Endodermal cell (in vitro differentiated cells): ENCODE measurements around the gene PLSCR2. TPM values are rescaled to one million over a fixed set of nuclear protein-coding genes. Genes with fewer than 3 reads are reported as not detected.

ENCODE experiments used
- DNase-seq: peaks from one replicate; pipeline ENCODE4 v3.0.0-alpha.2; 2017
- H3K27ac ChIP-seq: 2 replicates; pipeline ENCODE4 v1.5.1; 2013; ENCODE audit warnings: mild to moderate bottlenecking, low read depth, low read length, moderate library complexity
- H3K27me3 ChIP-seq: 2 replicates; pipeline ENCODE4 v1.6.1; 2013; ENCODE audit warnings: mild to moderate bottlenecking, low read length, moderate library complexity; ENCODE audit not compliant: insufficient read depth, control insufficient read depth, poor library complexity, severe bottlenecking
- H3K36me3 ChIP-seq: 2 replicates; pipeline ENCODE4 v1.7.0; 2013; ENCODE audit warnings: mild to moderate bottlenecking, low read length, moderate library complexity; ENCODE audit not compliant: control insufficient read depth, insufficient read depth
- H3K4me1 ChIP-seq: one replicate; pipeline ENCODE4 v1.7.0; 2013; ENCODE audit warnings: low read length; ENCODE audit not compliant: control insufficient read depth, insufficient read depth
- H3K4me3 ChIP-seq: 2 replicates; pipeline ENCODE4 v1.5.1; 2013; ENCODE audit warnings: mild to moderate bottlenecking, low read length, moderate library complexity
- H3K9ac ChIP-seq: 2 replicates; pipeline ENCODE4 v1.6.1; 2013; ENCODE audit warnings: mild to moderate bottlenecking, low read length, moderate library complexity; ENCODE audit not compliant: poor library complexity, severe bottlenecking; ENCODE audit errors: extremely low read depth
- H3K9me3 ChIP-seq: 2 replicates; pipeline ENCODE4 v1.6.1; 2013; ENCODE audit warnings: mild to moderate bottlenecking, low read length, moderate library complexity; ENCODE audit not compliant: control insufficient read depth
- H3K27ac Mint-ChIP-seq: 2 replicates; pipeline ENCODE4 v1.8.0; 2020; ENCODE audit warnings: mixed read lengths
- H3K27me3 Mint-ChIP-seq: 2 replicates; pipeline ENCODE4 v1.8.0; 2021; ENCODE audit warnings: mild to moderate bottlenecking, mixed read lengths; ENCODE audit not compliant: insufficient read depth
- H3K36me3 Mint-ChIP-seq: 2 replicates; pipeline ENCODE4 v1.8.0; 2020; ENCODE audit warnings: low read depth, mixed read lengths
- H3K4me1 Mint-ChIP-seq: 2 replicates; pipeline ENCODE4 v1.8.0; 2020; ENCODE audit warnings: mixed read lengths
- H3K4me3 Mint-ChIP-seq: 2 replicates; pipeline ENCODE4 v1.8.0; 2020; ENCODE audit warnings: mild to moderate bottlenecking, moderate library complexity, mixed read lengths
- H3K9me3 Mint-ChIP-seq: 2 replicates; pipeline ENCODE4 v1.8.0; 2020; ENCODE audit warnings: mild to moderate bottlenecking, mixed read lengths
- WGBS, 2 experiments: methylation state at CpG; one replicate each; pipeline versions ENCODE4 v1.1.5 to v1.1.7; 2013; ENCODE audit warnings: missing lambda C conversion rate in 2 of 2, mixed read lengths in 1 of 2; ENCODE audit not compliant: insufficient coverage in 1 of 2, insufficient read length in 1 of 2; 5-methylcytosine and 5-hydroxymethylcytosine counted together
- total RNA-seq, 2 donors: library from RNA; stranded (reverse); fragmentation: NEBNext Ultra II Directional in 1 of 2; extraction: Animal tissue kit (Norgen Biotek cat#: 25700) in 1 of 2; gene quantifications; 2 replicates in 1 of 2; 3 replicates in 1 of 2; pipeline ENCODE4 v1.2.1, GENCODE V29; 2021
- TF ChIP-seq, protein P1 (sequence below): fragments of 200-600 bp; sonication (generic); conservative IDR thresholded peaks from 2 replicates; pipeline ENCODE4 v1.5.0; 2021; ENCODE audit warnings: antibody characterized with exemption, mild to moderate bottlenecking

PLSCR2 gene
- total RNA-seq, 2 donors from 2014 or later, result 3.0 to 17.7 TPM

- no peaks in the 10 kb centered on the region for H3K4me1 Mint-ChIP-seq
Measured at GRCh38 chr3:146396792-146397191, 72.6 kb downstream of the PLSCR2 start.

GRCh38 chr3:146395164-146395563, 74.2 kb downstream of the PLSCR2 start:
- no peak for DNase-seq
- no peak overlapping the region for H3K9ac ChIP-seq
- H3K4me1 ChIP-seq, result no peaks in the 10 kb centered on the region
- Mint-ChIP-seq H3K4me1 (no peaks in the 10 kb centered on the region), H3K36me3 (peaks cover 24% of the 10 kb centered on the region), H3K27ac (no peak overlapping the region), H3K4me3 (no peak overlapping the region), H3K27me3 (no peaks in the 10 kb centered on the region), H3K9me3 (peaks cover 3% of the 10 kb centered on the region)
- no peaks in the 10 kb centered on the region for H3K27me3 ChIP-seq
- peaks cover 10% of the 10 kb centered on the region for H3K9me3 ChIP-seq
- no CpG with 5 or more reads among the region's 2 CpGs for WGBS, 2 experiments
- H3K4me3 ChIP-seq, result no peak overlapping the region
- TF ChIP-seq, protein P1, sequence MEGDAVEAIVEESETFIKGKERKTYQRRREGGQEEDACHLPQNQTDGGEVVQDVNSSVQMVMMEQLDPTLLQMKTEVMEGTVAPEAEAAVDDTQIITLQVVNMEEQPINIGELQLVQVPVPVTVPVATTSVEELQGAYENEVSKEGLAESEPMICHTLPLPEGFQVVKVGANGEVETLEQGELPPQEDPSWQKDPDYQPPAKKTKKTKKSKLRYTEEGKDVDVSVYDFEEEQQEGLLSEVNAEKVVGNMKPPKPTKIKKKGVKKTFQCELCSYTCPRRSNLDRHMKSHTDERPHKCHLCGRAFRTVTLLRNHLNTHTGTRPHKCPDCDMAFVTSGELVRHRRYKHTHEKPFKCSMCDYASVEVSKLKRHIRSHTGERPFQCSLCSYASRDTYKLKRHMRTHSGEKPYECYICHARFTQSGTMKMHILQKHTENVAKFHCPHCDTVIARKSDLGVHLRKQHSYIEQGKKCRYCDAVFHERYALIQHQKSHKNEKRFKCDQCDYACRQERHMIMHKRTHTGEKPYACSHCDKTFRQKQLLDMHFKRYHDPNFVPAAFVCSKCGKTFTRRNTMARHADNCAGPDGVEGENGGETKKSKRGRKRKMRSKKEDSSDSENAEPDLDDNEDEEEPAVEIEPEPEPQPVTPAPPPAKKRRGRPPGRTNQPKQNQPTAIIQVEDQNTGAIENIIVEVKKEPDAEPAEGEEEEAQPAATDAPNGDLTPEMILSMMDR, result no peak
- H3K36me3 ChIP-seq, result peaks cover 57% of the 10 kb centered on the region
- H3K27ac ChIP-seq, result no peak overlapping the region

More at GRCh38 chr3:146396792-146397191, 72.6 kb downstream of the PLSCR2 start:
- peaks cover 3% of the 10 kb centered on the region for H3K9me3 Mint-ChIP-seq
- 91 to 100% methylated on average over 1 to 4 of the region's 4 CpGs for WGBS, 2 experiments
- Histone ChIP-seq H3K27me3 (no peaks in the 10 kb centered on the region), H3K27ac (no peak overlapping the region), H3K9ac (no peak overlapping the region), H3K36me3 (peaks cover 64% of the 10 kb centered on the region), H3K9me3 (peaks cover 10% of the 10 kb centered on the region), H3K4me1 (no peaks in the 10 kb centered on the region), H3K4me3 (no peak overlapping the region)
- H3K4me3 Mint-ChIP-seq, result no peak overlapping the region
- H3K36me3 Mint-ChIP-seq, result peaks cover 21% of the 10 kb centered on the region
- TF ChIP-seq, protein P1, result no peak
- no peak for DNase-seq
- no peak overlapping the region for H3K27ac Mint-ChIP-seq
- H3K27me3 Mint-ChIP-seq, result no peaks in the 10 kb centered on the region

- peaks cover 3% of the 10 kb centered on the region for H3K9me3 Mint-ChIP-seq
- Histone ChIP-seq H3K27ac (no peak overlapping the region), H3K36me3 (peaks cover 30% of the 10 kb centered on the region), H3K4me3 (no peak overlapping the region), H3K9ac (no peak overlapping the region), H3K27me3 (no peaks in the 10 kb centered on the region), H3K4me1 (no peaks in the 10 kb centered on the region), H3K9me3 (peaks cover 10% of the 10 kb centered on the region)
- H3K27ac Mint-ChIP-seq, result peak overlapping the region; percentile 8
- no peak for DNase-seq
- H3K27me3 Mint-ChIP-seq, result no peaks in the 10 kb centered on the region
- H3K4me1 Mint-ChIP-seq, result no peaks in the 10 kb centered on the region
- TF ChIP-seq, protein P1, result no peak
- H3K36me3 Mint-ChIP-seq, result peaks cover 14% of the 10 kb centered on the region
- no peak overlapping the region for H3K4me3 Mint-ChIP-seq
Measured at GRCh38 chr3:146390957-146391356, 78.4 kb downstream of the PLSCR2 start.
